GM18868 (cell line): ENCODE data around the gene TBC1D13.
"Not testable (repeated sequence)": the region's sequence is repeated elsewhere in the genome, so short reads cannot be mapped to it uniquely, and the experiment has no call there.

ENCODE experiments used
- ATAC-seq: cut with Tn5 transposase; IDR thresholded peaks from one replicate; pipeline ENCODE4 v1.9.1; 2021; ENCODE audit warnings: mild to moderate bottlenecking, moderate library complexity; ENCODE audit not compliant: unreplicated experiment

TBC1D13 gene

GRCh38 chr9:128786681-128787601, at the start of gene TBC1D13:
Gene TBC1D13, plus strand, starts transcription at chr9:128787253. Its CDS starts 101 bp downstream, at chr9:128787354.
- ATAC-seq, result peak; percentile 81

DNA sequence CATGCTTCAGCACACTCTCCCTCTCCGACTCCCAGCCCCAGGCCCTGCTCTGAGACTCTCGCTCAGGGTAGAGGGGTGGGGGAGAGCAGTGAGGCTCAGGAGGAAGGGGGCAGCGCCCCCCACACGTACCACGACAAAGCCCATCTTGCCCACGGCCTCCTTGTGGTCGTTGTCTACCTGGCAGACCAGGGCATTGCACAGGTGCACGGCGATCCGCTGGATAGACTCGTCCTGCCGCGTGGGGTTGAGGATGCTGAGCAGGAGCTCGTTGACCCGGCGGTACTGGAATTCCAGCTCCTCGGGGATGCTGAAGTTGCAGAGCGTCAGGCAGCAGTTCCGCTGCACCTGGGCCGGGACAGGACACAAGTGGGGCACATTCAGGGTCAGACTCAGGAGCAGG, 44.7 kb upstream of the TBC1D13 start:
- ATAC-seq, result no peak

- no peak for ATAC-seq
Observed at GRCh38 chr9:128743421-128743820, 43.6 kb upstream of the TBC1D13 start.

- ATAC-seq, result no peak
Observed at GRCh38 chr9:128747241-128747640, 39.8 kb upstream of the TBC1D13 start.

DNA sequence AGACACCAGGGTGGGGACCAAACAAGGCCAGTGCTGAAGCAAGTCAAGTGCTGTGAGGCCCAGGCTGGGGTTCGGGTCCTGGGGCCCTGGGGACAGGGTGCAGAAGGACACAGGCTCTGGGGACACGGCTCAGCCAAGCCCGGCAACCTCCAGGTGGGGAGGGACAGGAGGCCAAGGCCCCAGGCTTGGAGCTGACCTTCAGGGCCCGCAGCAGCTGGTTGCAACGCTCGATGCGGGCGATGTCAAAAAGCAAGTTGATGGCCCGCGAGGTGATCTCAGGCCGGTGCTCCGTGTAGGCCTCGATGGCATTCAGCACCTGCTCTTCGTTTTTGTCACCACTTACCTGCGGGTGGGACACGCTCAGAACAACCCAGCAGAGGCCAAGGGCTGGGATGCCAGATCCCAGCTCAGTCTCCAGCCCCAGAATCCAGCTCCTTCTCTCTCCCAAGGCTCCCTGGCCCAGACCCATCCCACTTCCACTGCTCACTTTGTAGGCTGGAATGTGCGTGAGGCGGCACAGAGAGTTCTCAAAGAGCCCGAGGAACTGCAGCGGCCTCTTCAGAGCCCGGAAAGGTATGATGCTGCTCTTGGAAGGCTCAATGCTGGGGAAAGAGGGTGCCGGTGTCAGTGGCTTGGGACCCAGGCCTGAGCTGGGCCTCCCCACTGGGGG, 36.0 kb upstream of the TBC1D13 start:
- ATAC-seq, result no peak

GRCh38 chr9:128753627-128754026, 33.4 kb upstream of the TBC1D13 start:
- no peak for ATAC-seq

GRCh38 chr9:128757602-128758001, 29.5 kb upstream of the TBC1D13 start:
- ATAC-seq, result no peak

- ATAC-seq, result no peak
Observed at GRCh38 chr9:128762671-128763449, 24.2 kb upstream of the TBC1D13 start.

- no peak for ATAC-seq
Observed at GRCh38 chr9:128764361-128764760, 22.7 kb upstream of the TBC1D13 start.

DNA sequence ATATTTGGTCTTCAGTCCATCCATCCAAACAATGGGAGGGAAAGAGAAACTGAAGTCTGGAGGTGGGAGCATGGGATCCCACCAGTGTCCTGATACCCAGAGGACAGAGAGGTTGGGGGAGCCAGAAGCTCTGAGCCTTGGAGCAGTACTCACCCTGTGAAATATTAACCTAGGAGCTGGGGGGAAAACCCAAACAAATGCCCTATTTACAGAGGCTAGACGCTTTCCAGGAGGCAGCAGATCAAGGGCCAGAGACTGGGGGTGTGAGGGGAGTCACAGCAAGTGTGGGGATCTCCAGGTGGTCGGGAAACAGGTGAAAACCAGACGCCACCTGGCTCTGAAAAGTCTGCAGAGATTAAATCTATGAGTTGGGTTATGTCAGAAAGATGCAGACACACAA, 21.6 kb upstream of the TBC1D13 start:
- no peak for ATAC-seq

DNA sequence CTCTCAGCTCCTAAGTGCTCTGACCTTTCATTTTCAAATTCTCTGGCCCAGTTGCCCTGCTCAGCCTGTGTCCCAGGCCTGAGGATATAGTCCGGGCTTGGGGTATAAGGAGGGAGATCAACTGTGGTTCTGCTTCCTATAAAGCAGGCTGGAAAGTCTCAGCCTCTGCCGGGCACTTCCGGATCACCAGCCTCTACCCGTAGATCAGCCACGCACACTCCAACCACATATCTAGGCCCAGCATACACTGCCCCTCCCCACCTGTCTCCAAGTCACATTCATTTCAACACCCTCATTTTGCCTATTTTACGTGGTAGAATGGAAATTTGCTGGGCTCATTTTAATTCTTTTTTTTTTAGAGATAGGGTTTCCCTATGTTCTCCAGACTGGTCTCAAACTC, 18.4 kb upstream of the TBC1D13 start:
- ATAC-seq, result no peak

GRCh38 chr9:128770286-128771030, 16.6 kb upstream of the TBC1D13 start:
- ATAC-seq, result no peak

GRCh38 chr9:128771094-128771721, 15.8 kb upstream of the TBC1D13 start:
- ATAC-seq, result peak; percentile 13

DNA sequence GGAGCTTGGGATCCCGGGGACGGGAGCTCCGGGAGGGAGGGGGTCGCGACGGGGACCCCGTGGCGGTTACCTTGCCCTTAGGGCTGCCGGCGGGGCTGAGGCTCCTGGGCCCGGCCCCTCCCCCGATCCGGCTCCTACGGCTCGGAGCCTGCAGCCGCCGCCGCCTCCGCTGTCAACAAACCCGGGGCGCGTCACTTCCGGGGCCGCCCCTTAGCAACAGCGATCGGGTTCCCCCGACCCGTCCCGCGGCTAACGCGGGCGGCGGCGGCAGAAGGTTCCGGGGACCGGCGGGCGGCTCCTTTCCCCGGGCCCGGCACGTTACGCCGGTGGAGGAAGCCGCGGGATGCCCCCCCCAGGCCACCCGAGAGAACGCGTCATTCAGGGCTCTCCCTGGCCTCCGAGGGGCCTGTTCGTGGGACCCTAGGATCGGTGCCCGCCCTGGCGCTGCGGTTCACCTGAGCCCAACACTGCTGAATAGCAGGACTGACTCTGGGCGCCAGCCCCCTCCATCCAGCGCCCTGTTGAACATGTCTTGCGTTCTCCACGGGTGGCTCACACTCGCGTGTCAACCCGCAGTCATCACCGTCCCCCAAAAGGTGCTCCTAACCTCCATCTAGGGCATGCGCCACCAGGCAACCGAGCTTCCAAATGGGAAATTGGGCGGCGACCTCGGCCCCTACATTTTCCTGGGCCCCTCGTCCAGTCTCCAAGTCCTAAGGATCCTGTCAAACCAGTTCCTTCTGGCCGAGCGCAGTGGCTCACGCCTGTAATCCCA, 15.1 kb upstream of the TBC1D13 start, which contains the start of gene ZER1:
TSS of gene ZER1 (minus strand) at position 183 of the 775 bp plus-strand sequence. CDS start 16,362 bp downstream, outside the sequence.
- ATAC-seq, result peak; percentile 93

GRCh38 chr9:128773049-128773448, 14.0 kb upstream of the TBC1D13 start:
- no peak for ATAC-seq

DNA sequence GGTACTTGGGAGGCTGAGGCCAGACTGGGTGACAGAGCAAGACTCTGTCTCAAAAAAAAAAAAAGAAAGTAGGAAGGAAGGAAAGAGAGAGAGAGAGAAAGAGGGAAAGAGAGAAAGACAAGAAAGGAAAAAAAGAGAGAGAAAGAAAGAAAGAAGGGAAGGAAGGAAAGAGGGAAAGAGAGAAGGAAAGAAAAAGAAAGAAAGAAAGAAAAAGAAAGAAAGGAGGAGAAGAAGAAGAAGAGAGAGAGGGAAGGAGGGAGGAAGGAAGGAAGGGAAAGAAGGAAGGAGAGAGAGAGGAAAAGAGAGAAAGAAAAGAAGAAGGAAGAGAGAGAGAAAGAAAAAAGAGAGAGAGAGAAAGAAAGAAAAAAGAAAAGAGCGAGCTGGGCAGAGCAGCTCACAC, 12.2 kb upstream of the TBC1D13 start:
- ATAC-seq, result no peak

DNA sequence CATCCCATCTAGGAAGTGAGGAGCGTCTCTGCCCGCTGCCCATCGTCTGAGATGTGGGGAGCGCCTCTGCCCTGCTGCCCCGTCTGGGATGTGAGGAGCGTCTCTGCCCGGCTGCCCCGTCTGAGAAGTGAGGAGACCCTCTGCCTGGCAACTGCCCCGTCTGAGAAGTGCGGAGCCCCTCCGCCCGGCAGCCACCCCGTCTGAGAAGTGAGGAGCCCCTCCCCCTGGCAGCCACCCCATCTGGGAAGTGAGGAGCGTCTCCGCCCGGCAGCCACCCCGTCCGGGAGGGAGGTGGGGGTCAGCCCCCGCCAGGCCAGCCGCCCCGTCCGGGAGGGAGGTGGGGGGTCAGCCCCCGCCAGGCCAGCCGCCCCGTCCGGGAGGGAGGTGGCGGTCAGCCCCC, 7.0 kb upstream of the TBC1D13 start:
- ATAC-seq, result not testable (repeated sequence)

DNA sequence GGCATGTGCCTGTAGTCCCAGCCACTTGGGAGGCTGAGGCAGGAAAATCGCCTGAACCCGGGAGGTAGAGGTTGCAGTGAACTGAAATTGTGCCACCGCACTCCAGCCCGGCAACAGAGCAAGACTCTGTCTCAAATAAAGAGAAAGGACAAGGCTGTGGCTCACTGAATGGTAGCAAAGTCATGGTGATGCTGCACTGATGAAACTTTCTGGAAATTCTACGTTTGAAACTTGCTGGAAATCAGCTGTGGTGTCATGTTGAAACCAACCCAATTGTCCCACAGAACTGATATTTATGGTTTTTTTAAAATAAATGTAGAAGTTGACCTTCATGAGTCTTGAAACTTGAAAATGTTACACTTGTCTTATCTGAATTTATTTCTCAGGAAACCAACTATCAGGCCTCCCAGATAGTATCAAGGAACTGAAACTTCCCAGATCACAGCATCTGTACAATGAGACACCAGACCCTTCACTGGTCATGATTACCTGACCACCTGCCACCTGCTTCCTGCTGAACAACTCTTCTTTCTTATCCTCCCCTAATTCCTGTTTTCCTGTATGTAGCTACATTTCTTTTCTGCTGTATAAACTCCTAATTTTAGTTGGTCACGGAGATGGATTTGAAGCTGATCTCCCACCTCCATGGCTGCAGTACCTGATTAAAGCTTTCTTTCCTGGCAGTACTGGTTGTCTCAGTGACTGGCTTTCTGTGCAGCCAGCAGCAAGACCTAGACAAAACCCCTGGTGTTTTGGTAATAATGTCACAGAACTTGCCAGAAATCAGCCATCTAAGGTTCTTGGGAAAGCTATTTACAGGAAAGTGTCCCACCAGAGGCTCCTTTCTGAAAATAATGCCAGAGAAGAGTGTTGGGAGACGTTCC, 5.6 kb upstream of the TBC1D13 start:
- ATAC-seq, result no peak
